Measurements from ENCODE around the gene PLAGL2.
"Not testable (repeated sequence)": the region's sequence is repeated elsewhere in the genome, so short reads cannot be mapped to it uniquely, and the experiment has no call there.

Gene PLAGL2, protein sequence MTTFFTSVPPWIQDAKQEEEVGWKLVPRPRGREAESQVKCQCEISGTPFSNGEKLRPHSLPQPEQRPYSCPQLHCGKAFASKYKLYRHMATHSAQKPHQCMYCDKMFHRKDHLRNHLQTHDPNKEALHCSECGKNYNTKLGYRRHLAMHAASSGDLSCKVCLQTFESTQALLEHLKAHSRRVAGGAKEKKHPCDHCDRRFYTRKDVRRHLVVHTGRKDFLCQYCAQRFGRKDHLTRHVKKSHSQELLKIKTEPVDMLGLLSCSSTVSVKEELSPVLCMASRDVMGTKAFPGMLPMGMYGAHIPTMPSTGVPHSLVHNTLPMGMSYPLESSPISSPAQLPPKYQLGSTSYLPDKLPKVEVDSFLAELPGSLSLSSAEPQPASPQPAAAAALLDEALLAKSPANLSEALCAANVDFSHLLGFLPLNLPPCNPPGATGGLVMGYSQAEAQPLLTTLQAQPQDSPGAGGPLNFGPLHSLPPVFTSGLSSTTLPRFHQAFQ

DNA sequence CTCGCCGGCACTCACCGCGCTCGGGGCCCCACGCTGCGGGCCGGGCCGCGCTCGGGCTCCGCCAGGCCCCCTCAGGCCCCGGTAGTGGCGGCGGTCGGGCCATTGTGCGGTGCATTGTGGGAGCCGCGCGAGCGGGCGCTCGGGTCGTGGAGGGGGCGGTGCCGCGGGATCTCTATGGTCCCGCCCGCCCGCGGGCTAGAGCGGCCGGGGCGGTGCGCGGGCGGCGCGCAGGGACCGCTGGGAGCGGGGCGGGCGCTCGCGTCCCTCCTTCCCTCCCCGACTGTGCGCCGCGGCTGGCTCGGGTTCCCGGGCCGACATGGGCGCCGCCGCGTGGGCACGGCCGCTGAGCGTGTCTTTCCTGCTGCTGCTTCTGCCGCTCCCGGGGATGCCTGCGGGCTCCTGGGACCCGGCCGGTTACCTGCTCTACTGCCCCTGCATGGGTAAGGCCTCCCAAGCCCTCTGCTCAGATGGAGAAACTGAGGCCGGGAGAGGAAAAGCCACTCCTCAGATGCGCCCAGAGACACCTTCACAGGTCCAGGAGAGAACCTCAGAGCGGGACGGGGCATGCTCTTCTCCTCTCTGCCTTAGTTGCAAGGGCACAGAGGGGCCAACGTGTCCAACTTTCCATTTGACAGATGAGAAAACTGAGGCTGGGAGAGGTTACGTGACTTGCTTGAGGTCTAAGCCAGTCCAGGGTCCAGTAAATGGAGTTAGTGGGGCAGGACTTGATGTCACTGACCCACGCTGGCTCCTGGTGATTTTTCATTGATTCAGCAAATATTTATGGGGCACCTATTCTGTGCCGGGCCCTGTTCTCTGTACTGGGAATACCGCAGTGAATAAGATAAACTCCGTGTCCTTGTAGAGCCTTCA lies at the start of gene PLAGL2, which contains the start of gene POFUT1:
Gene PLAGL2, minus strand, starts transcription at position 118 of the 873 bp plus-strand sequence. CDS start 5,565 bp downstream, outside the sequence.
Gene POFUT1, plus strand, starts transcription at position 255 of the 873 bp plus-strand sequence. Its CDS starts 62 bp downstream, at position 317.
- DNase-seq (ENCODE audit: low read depth in 2 of 2): peak; percentile 85 to 87

- peak; percentile 76 to 82 for DNase-seq (ENCODE audit: low read depth in 2 of 2)
These were observed 44.6 kb upstream of the PLAGL2 start for GRCh38 chr20:32252189-32252588.

DNA sequence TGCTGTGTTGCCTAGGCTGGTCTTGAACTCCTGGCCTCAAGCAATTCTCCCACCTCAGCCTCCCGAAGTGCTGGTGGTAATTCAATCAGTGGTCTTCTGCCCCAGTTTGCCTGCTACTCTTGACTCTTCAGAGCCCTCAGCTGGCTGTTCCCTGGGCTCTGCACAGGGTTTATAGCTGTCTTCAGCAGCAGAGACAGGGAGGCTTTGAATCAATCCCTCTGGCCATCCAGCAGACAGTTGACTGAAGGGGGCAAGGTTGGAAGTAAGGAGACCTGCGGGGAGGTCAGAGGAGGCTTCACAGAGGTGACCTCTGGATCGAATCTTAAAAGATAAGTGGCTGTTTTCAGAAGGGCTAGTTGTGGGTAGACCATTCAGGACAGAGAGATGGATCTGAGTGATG lies 43.9 kb upstream of the PLAGL2 start:
- no peak for DNase-seq (ENCODE audit: low read depth in 2 of 2)

GRCh38 chr20:32249030-32249738 lies 41.6 kb upstream of the PLAGL2 start:
- DNase-seq (ENCODE audit: low read depth in 2 of 2): peak in 1 of 2 donors; percentile 23

GRCh38 chr20:32248043-32248442 lies 40.5 kb upstream of the PLAGL2 start:
- DNase-seq (ENCODE audit: low read depth in 2 of 2): no peak

DNA sequence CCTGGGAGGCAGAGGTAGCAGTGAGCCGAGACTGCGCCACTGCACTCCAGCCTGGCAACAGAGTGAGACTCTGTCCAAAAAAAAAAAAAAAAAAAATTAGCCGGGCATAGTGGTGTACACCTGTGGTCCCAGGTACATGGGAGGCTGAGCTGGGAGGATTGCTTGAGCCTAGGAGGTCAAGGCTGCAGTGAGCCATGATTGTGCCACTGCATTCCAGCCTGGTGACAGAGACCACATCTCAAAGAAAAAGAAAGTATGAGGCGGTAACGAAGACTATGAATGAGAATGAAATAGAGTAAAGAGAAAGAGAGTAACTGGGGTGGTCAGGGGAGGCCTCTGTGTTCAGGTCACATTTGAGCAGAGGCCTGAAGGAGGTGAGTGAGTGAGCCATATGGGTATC lies 38.7 kb upstream of the PLAGL2 start:
- not testable (repeated sequence) for DNase-seq (ENCODE audit: low read depth in 2 of 2)

DNA sequence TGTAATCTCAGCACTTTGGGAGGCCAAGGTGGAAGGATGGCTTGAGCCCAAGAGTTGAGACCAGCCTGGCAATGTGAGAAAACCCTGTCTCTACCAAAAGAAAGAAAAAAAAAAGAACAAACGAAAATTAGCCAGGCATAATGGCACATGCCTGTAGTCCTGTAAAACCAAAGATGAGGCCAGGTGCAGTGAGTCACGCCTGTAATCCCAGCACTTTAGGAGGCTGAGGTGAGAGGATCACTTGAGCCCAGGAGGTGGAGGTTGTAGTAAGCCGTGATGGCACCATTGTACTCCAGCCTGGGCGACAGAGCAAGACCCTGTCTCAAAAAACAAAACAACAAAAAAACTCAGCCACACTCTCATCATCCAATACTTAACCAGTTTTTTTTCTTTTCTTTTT lies 37.4 kb upstream of the PLAGL2 start:
- DNase-seq (ENCODE audit: low read depth in 2 of 2): no peak

DNA sequence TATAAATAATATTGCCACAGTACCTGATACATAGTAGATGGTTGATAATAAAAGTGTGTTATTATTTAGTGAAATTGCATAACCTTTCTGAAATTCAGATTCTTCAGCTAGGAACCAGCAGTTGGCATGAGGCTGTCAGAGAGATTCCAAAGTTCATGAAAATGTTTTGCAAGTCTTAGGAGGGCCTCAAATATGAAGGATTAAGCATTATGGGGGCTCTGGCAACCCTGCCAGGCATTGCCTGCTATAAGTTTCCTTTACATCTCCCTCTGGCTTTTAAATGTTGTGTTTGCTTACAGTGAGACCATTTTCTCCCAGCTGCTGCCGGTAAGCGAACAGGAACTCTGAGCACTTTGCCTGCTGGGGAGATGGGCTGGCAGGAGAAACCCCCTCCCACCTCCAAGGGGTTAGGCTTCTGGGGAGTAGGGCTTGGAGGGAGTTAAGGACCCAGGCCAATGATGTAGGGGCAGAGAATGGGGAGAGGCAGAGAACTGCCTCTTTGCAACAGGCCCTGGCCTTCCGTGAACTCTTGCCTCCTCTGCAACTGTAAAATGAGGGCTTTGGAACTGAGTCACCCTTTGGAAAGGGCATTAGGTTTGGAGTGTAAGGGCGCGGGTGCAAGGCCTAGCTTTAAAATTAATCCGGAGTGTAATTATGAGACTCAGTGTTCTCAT lies 36.7 kb upstream of the PLAGL2 start:
- no peak for DNase-seq (ENCODE audit: low read depth in 2 of 2)

DNA sequence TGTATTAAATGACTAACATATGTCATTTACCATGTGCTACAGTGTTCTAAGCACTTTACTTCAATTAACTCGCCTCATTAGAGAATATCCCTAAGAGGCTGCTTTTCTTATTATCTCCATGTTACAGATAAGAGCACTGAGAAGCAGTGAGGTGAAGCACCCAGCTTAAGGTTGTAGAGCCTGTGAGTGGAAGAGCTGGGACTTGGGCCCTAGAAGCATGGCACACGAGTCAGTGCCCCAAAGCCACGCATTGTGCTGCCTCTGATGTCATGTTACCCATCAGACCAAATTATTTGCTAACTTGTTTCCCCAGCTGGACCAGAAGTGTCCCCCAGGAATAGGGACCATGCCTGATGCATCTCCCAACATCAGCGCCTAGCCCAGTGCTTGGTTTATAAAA lies 34.3 kb upstream of the PLAGL2 start:
- no peak for DNase-seq (ENCODE audit: low read depth in 2 of 2)

DNA sequence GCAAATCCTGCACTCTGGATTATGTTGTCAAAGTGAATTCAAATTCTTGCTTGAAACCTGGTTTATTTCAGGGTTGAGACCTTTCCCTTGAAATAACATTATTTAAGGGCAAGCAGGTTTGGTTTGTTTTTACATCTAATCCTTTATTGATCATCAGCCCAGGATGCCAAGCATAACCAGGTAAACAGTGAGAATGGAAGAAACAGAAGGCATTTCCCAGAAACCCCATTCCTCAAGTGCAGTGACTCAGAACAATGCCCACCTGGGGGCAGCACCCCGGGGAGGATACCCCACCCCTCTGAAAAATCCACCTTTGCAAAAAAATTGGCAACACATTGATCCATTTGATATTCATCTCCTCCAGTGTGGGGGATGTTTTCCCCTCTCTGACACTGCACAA lies 32.7 kb upstream of the PLAGL2 start:
- DNase-seq (ENCODE audit: low read depth in 2 of 2): no peak

DNA sequence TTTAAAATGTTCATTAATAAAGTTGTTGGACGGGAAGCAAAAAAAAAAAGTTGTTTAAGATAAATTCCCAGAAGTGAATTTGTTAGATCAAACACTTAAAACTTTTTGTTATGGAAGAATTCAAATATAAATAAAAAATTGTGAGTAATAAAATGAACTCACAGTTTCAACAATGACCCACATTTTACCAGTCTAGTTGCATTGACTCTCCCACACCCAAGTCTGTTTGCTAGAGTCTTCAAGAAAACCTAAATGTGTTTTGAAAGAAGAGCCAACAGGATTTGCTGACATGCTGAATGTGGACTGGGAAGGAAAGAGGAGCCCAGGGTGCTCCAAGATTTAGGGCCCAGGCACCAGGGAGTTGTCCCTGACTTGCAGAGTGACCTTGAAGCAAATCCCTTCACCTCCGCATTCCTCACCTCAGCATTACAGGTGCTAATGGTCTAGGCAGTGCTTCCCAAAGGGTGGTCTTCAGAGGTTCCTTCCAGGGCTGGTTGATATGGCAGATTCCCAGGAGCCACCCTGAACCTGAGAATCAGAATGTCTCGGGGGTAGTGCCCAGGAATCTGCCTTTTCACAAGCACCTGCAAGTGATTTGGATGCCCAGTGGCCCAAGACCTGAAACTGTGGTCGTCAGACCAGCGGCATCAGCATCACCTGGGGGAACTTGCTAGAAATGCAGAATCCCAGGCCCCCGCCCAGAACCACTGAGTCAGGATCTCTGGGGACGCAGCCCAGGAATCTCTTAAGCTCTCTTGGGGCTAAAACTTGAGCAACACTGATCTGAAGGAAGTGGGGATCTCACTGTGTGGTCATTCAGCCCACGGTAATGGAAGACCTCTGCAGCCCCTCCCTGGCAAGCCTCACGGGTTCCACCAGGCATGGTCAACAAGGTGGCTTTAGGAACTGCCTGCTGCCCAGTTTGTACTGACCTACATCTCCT lies 31.2 kb upstream of the PLAGL2 start:
- no peak for DNase-seq (ENCODE audit: low read depth in 2 of 2)

DNA sequence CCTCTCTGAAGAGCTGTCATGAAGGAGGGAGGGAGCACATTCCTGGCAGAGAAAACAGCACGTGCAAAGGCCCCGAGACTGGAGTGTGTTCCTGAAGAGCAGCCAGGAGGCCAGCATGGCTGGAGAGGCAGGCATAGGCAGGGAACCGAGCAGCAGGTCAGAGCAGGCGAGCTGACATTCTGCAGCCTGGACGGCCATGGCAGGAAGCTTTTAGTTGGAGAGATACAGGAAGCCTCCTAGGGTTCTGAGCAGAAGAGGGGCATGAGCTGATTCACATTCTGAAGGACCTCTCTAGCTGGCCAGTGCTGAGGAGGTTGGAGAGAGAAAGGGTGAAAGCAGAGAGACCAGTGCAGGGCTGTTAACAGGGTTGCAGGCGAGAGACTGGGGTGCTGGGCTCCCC lies 29.9 kb upstream of the PLAGL2 start:
- DNase-seq (ENCODE audit: low read depth in 2 of 2): no peak

DNA sequence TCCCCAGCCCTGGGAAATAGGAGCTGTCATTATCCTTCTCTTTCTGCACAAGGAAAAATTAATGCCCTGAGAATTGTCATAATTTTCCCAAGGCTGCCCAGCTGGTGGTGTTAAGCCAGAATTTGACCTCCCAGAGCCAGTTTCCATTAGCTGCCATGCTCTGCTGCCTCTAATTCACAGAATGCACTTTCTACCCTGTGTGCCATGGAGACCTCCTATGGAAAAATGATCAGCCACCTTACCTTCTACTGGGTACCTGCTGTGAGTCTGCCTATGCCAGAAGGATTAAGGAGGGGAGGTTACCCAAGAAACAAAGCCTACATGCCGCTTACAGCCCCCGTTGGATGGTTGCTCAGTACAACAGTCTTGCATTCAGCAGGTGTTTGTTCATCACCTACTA lies 29.3 kb upstream of the PLAGL2 start:
- DNase-seq (ENCODE audit: low read depth in 2 of 2): no peak

DNA sequence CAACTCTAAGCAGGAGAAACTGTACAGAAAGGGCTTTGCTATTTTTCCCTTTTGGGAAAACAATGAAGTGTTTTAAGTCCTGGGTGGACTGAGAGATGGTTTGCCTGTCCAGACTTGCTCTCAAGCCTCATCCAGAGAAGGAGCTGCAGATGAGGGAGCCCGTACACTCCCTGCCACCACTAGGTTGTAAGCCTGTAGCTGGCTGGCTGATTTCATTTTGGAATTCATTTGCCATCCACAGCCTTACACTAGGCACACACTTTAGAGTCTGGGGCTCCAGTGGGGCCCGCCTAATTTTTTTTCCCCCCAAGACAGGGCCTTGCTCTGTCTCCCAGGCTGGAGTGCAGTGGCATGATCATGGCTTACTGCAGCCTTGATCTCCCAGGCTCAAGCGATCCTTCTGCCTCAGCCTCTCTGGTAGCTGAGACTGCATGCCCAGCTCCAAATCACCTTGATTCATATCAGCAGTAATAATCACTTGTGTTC lies 28.5 kb upstream of the PLAGL2 start:
- DNase-seq (ENCODE audit: low read depth in 2 of 2): no peak

DNA sequence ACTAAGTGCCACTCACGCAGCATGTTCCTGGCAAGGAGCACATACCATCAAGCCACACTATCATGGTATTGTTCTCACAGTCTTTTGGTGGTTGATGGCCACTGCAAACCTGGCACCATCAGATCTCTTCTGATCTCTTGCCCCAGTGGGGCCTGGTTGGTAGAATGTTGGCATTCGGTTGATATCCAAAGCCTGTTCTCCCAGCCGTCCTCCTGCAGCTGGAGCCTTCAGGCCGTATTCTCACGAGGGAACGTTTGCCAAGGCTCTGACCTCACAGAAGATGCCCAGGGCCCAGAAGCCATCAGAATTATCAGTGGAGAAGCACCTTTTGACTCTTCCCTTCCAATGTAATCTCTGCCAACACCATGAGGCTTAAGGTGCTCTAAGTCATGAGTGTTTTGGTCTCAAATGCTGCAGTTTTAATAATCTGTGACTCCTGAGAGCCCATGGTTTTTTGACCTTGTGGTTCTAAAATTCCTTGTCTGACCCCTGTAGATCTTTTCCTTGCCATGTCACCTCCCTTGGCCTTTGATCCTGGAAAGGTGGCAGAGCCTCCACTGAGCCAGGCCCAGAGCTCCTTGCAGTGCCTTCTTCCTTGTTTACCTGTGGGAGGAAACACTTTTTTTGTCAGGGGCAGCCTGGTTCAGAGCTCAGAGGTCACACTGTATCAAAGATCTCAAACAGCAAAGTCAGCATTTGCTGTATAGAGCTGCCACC lies 27.9 kb upstream of the PLAGL2 start:
- no peak for DNase-seq (ENCODE audit: low read depth in 2 of 2)

DNA sequence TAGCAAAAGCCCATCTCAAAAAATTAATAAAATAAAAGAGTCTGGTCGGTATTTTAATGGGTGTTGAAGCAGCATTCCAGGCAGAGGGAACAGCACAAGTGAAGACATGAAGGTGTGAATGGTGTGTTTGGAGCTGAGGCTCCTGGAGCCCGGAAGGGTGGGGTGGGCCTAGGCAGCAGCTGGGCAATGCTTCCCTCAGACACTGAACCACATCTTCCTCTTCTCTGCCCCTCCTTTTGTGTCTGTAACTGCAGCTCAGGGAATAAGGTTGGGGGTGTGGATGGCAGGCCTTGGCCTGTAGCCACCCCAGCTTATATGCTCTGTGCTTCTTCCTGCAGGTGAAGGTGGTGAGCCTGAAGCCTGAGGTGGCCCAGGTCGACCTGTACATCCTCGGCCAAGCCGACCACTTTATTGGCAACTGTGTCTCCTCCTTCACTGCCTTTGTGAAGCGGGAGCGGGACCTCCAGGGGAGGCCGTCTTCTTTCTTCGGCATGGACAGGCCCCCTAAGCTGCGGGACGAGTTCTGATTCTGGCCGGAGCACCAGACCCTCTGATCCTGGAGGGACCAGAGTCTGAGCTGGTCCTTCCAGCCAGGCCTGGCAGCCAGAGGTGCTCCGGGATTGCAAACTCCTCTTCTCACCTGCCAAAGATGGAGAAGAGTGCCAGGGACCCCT lies 26.7 kb upstream of the PLAGL2 start:
- DNase-seq (ENCODE audit: low read depth in 2 of 2): no peak

DNA sequence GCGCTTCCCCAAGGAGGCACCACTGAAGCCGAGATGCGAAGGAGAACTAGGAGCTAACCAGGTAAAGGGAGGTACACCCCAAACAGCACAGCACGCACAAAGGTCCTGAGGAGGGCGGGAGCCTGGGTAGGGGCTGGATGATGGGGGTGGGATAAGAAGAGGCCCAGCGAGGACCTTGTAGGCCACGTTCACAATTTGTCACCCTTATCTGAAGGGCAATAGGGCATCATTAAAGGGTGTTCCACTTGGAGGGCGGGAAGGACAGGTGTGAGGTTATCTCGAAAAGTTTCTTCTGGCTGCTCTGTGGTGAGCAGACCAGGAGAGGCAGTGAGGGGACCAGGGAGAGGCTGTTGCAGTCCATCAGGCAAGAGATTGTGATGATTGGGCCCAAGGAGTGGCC lies 25.7 kb upstream of the PLAGL2 start:
- DNase-seq (ENCODE audit: low read depth in 2 of 2): no peak

- peak in 1 of 2 donors; percentile 11 for DNase-seq (ENCODE audit: low read depth in 2 of 2)
These were observed 24.9 kb upstream of the PLAGL2 start for GRCh38 chr20:32232326-32232886.
